Endothelial cell of umbilical vein (primary cell): ENCODE measurements around the gene CA6. TPM values are rescaled to one million over a fixed set of nuclear protein-coding genes. Genes with fewer than 3 reads are reported as not detected.

ENCODE experiments used
- BruUV-seq: library from RNA; stranded (reverse); fragments of 400-500 nt; replicated peaks from 2 replicates; lab custom pipeline; 2021; lab: Mats Ljungman, UMichigan
- CTCF ChIA-PET: fragments of 300-600, 350-600 bp; sonication (Branson Sonifier 250); formaldehyde crosslinking; loops from one replicate; lab custom pipeline; 2021; ENCODE audit warnings: antibody characterized with exemption, inconsistent platforms; lab: Charles Lee
- POLR2A ChIA-PET: fragments of 300-600, 350-600 bp; sonication (Branson Sonifier 250); formaldehyde crosslinking; loops from one replicate; lab custom pipeline; 2021; ENCODE audit warnings: antibody characterized with exemption, inconsistent platforms; lab: Charles Lee
- DNase-seq: peaks from one replicate; pipeline ENCODE4 v3.0.0-alpha.2; 2011; ENCODE audit warnings: low read depth, low spot score
- FAIRE-seq: peaks from 2 replicates; lab custom pipeline; 2011; peaks lifted over from hg19 to GRCh38; lab: Jason Lieb, UNC
- H2AFZ ChIP-seq: 2 replicates; pipeline ENCODE4 v1.6.0; 2012; ENCODE audit warnings: low read depth, low read length, control low read depth, inconsistent platforms
- H3K27ac ChIP-seq: 2 replicates; pipeline ENCODE4 v1.5.1; 2011; ENCODE audit warnings: low read depth, mild to moderate bottlenecking, control low read depth, low read length, moderate library complexity; ENCODE audit not compliant: insufficient read depth
- H3K27me3 ChIP-seq, 2 experiments: 2 replicates each; pipeline versions ENCODE4 v1.6.0 to v1.6.1; 2011; ENCODE audit warnings: low read length in 2 of 2, mixed read lengths in 1 of 2; ENCODE audit not compliant: control insufficient read depth in 2 of 2, insufficient read depth in 2 of 2
- H3K36me3 ChIP-seq, 2 experiments: 2 replicates in 1 of 2; 3 replicates in 1 of 2; pipeline ENCODE4 v1.5.1; 2011; ENCODE audit warnings: low read length in 2 of 2, mild to moderate bottlenecking in 1 of 2, moderate library complexity in 1 of 2; ENCODE audit not compliant: control insufficient read depth in 2 of 2, insufficient read depth in 2 of 2; ENCODE audit errors: extremely low read depth in 1 of 2
- H3K4me1 ChIP-seq: 3 replicates; pipeline ENCODE4 v1.5.1; 2011; ENCODE audit warnings: mild to moderate bottlenecking, low read length; ENCODE audit not compliant: control insufficient read depth, insufficient read depth; ENCODE audit errors: extremely low read depth
- H3K4me2 ChIP-seq: 2 replicates; pipeline ENCODE4 v1.6.1; 2011; ENCODE audit warnings: low read length, control low read depth, mixed read lengths; ENCODE audit not compliant: insufficient read depth
- H3K4me3 ChIP-seq, 3 experiments: fragments of 200-600 bp in 1 of 3; sonication (generic), shearing (Covaris generic) in 1 of 3; replicated peaks in 1 of 3; 2 replicates each; pipeline ENCODE4 v1.5.1; 2011 to 2016; ENCODE audit warnings: control low read depth in 3 of 3, low read length in 3 of 3, mild to moderate bottlenecking in 2 of 3, inconsistent platforms in 1 of 3, low read depth in 1 of 3, moderate library complexity in 1 of 3; ENCODE audit not compliant: insufficient read depth in 1 of 3
- H3K79me2 ChIP-seq: 2 replicates; pipeline ENCODE4 v1.6.0; 2012; ENCODE audit warnings: low read length, inconsistent platforms; ENCODE audit not compliant: control insufficient read depth, insufficient read depth
- H3K9ac ChIP-seq: replicated peaks from 2 replicates; pipeline ENCODE3; 2011; ENCODE audit warnings: low read length, control low read depth; ENCODE audit not compliant: insufficient read depth; ENCODE audit errors: extremely low read depth
- H3K9me1 ChIP-seq: replicated peaks from 3 replicates; pipeline ENCODE4 v1.6.0; 2011; ENCODE audit warnings: mild to moderate bottlenecking, low read length; ENCODE audit not compliant: control insufficient read depth, insufficient read depth; ENCODE audit errors: extremely low read depth
- H3K9me3 ChIP-seq: replicated peaks from 2 replicates; pipeline ENCODE4 v1.5.1; 2012; ENCODE audit warnings: low read length, inconsistent platforms; ENCODE audit not compliant: control insufficient read depth, insufficient read depth
- H4K20me1 ChIP-seq: replicated peaks from 2 replicates; pipeline ENCODE3; 2011; ENCODE audit warnings: mild to moderate bottlenecking, low read length; ENCODE audit not compliant: control insufficient read depth, insufficient read depth; ENCODE audit errors: extremely low read depth
- EZH2 ChIP-seq: IDR thresholded peaks from 2 replicates; pipeline ENCODE4 v1.6.1; 2012; ENCODE audit warnings: borderline replicate concordance, low read depth, mild to moderate bottlenecking, moderate library complexity, low read length, inconsistent platforms; ENCODE audit not compliant: severe bottlenecking
- FOS ChIP-seq: IDR thresholded peaks from 2 replicates; pipeline ENCODE4 v1.6.1; 2011; ENCODE audit warnings: mild to moderate bottlenecking, low read length, moderate library complexity, borderline replicate concordance; ENCODE audit not compliant: insufficient read depth
- GATA2 ChIP-seq: IDR thresholded peaks from 2 replicates; pipeline ENCODE4 v1.7.0; 2011; ENCODE audit warnings: low read depth, mild to moderate bottlenecking, moderate library complexity, mixed read lengths, low read length; ENCODE audit not compliant: insufficient read length, insufficient read depth
- JUN ChIP-seq: IDR thresholded peaks from 2 replicates; pipeline ENCODE4 v1.6.1; 2011; ENCODE audit warnings: borderline replicate concordance, low read depth; ENCODE audit not compliant: insufficient read length, insufficient read depth
- MYC ChIP-seq: IDR thresholded peaks from one replicate; pipeline ENCODE4 v1.6.1; 2011; ENCODE audit warnings: mild to moderate bottlenecking, low read depth, low read length
- POLR2A ChIP-seq: IDR thresholded peaks from 2 replicates; pipeline ENCODE4 v1.6.1; 2012; ENCODE audit warnings: low read depth, mild to moderate bottlenecking, control low read depth, low read length
- dilution Hi-C: fragments of 300-500 bp; cut with MboI; formaldehyde crosslinking; loops from one replicate; pipeline ENCODE4 v1.15.0; 2019; ENCODE audit warnings: low sequenced_read_pairs; ENCODE audit not compliant: extremely low pct_ligation_motif_present
- intact Hi-C: fragments of 100-400 bp; cut with micrococcal nuclease; formaldehyde crosslinking; loops from one replicate; pipeline ENCODE4 v1.10.0; 2022
- polyA plus RNA-seq, 4 experiments: library from polyadenylated mRNA; depleted of rRNA in 3 of 4; stranded (reverse) in 3 of 4; unstranded in 1 of 4; fragments of >200 nt; gene quantifications; 2 replicates each; pipeline versions ENCODE4 v1.2.1 to v1.2.3, GENCODE V29; 2011 to 2012; ENCODE audit warnings: missing spikeins in 1 of 4
- total RNA-seq: library from RNA; stranded (reverse); gene quantifications from 2 replicates; pipeline ENCODE4 v1.2.3, GENCODE V29; 2021
- TF ChIP-seq, protein P1 (sequence below): IDR thresholded peaks from 2 replicates; pipeline ENCODE4 v1.6.1; 2011; ENCODE audit not compliant: insufficient read depth, insufficient read length
- TF ChIP-seq, protein P2 (sequence below), 2 donors: IDR thresholded peaks; 1 replicate in 1 of 2; 2 replicates in 1 of 2; pipeline ENCODE4 v1.5.1; 2011; ENCODE audit warnings: low read length in 2 of 2, mild to moderate bottlenecking in 2 of 2, moderate library complexity in 2 of 2, control low read depth in 1 of 2, inconsistent platforms in 1 of 2, low read depth in 1 of 2; ENCODE audit not compliant: insufficient read depth in 1 of 2; ENCODE audit errors: extremely low read depth in 1 of 2

CA6 gene
- total and polyA plus RNA-seq, 2 donors (not counting 3 experiments of a cell fraction or from before 2014, with no cell fraction given): not detected

DNA sequence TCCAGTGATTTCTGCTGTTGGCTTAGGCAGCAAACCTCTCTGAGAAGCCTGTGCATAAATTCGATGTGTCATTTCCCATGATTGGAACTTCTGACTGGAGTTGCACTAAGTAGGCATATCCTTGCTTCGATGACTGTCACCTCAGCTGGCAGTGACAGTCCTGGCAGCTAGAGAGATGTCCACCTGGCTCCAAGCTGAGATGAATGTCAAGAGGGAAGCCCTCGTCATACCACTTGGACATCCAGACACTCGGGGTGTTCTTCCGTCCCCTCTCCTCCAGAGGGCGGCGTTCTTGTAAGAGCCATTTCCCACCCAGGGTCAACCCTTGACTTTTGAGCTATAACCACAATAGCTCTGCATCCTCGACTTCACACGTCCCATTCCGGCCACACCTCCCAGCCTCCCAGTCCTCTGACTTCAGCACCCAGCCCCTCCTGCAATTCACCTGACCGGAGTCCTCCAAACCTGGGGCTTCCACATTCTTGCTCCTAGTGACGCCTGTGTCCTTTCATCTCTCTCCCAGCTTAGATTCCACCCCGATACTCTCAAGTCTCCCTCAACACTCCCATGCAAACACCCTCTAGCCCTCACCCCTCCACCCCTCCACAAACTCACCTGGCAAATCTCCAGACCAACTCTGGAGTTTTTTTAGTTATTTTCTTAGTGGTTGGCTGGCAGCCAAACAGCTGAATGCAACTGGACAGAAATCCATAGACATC lies 17.3 kb downstream of the CA6 start:
- Histone ChIP-seq H3K9me1 (no peaks in the 10 kb centered on the region), H3K9me3 (no peaks in the 10 kb centered on the region), H3K79me2 (no peaks in the 10 kb centered on the region), H3K9ac (no peak overlapping the region), H3K27me3 (no peaks in the 10 kb centered on the region), H3K4me3 (no peak overlapping the region), H3K4me2 (no peak overlapping the region), H3K27ac (no peak overlapping the region), H3K36me3 (no peaks in the 10 kb centered on the region), H4K20me1 (no peaks in the 10 kb centered on the region), H2AFZ (no peak overlapping the region), H3K4me1 (peaks cover 3% of the 10 kb centered on the region)
- dilution Hi-C loops: no loop called here
- TF ChIP-seq JUN: no peak
- no peak for TF ChIP-seq POLR2A
- no peak for TF ChIP-seq MYC
- TF ChIP-seq FOS: no peak
- TF ChIP-seq, protein P1, sequence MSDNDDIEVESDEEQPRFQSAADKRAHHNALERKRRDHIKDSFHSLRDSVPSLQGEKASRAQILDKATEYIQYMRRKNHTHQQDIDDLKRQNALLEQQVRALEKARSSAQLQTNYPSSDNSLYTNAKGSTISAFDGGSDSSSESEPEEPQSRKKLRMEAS: no peak
- no peak for TF ChIP-seq GATA2
- no peak for TF ChIP-seq EZH2
- TF ChIP-seq, protein P2, sequence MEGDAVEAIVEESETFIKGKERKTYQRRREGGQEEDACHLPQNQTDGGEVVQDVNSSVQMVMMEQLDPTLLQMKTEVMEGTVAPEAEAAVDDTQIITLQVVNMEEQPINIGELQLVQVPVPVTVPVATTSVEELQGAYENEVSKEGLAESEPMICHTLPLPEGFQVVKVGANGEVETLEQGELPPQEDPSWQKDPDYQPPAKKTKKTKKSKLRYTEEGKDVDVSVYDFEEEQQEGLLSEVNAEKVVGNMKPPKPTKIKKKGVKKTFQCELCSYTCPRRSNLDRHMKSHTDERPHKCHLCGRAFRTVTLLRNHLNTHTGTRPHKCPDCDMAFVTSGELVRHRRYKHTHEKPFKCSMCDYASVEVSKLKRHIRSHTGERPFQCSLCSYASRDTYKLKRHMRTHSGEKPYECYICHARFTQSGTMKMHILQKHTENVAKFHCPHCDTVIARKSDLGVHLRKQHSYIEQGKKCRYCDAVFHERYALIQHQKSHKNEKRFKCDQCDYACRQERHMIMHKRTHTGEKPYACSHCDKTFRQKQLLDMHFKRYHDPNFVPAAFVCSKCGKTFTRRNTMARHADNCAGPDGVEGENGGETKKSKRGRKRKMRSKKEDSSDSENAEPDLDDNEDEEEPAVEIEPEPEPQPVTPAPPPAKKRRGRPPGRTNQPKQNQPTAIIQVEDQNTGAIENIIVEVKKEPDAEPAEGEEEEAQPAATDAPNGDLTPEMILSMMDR (IDR thresholded peaks at IDR 0.05; ENCODE audit: extremely low read depth in 1 of 2, insufficient read depth in 1 of 2, low read depth in 1 of 2, low read length in 2 of 2): peak; percentile 50 to 62
- FAIRE-seq (peak; percentile 79), DNase-seq (peak; percentile 40)
- ChIA-PET POLR2A (no interaction called here), CTCF (interaction anchor here (0.7 to 4.0 kb wide), 22 partner anchors 10 to 139 kb away, joined by 3 to 64 read pairs (median 7); no protein-coding TSS in a partner anchor)
- intact Hi-C loops: loop anchor here (1.0 to 5.0 kb wide), 3 partner anchors 23 to 44 kb away; no protein-coding TSS in a partner anchor
- BruUV-seq: no TSS peak
